ENCODE data around the gene ZNF587. TPM values are rescaled to one million over a fixed set of nuclear protein-coding genes. Genes with fewer than 3 reads are reported as not detected.
A peak's percentile ranks its signal among the peaks of the same experiment; 100 is the strongest.
"Not testable (repeated sequence)": the region's sequence is repeated elsewhere in the genome, so short reads cannot be mapped to it uniquely, and the experiment has no call there.

Gene ZNF587
- total RNA-seq, 1 donor from 2014 or later, result 72.9 TPM

GRCh38 chr19:57825511-57825910, 24.1 kb upstream of the ZNF587 start:
- H3K9me3 Mint-ChIP-seq, result no peaks in the 10 kb centered on the region
- peaks cover 21% of the 10 kb centered on the region for H3K36me3 Mint-ChIP-seq
- H3K4me3 Mint-ChIP-seq, result no peak overlapping the region
- peaks cover 45% of the 10 kb centered on the region for H3K4me1 Mint-ChIP-seq
- no peak for TF ChIP-seq CTCF (IDR thresholded peaks at IDR 0.05; ENCODE audit: unreplicated experiment)
- no peaks in the 10 kb centered on the region for H3K27me3 Mint-ChIP-seq (ENCODE audit: low read depth)
- peak overlapping the region; percentile 43 for H3K27ac Mint-ChIP-seq
- DNase-seq (ENCODE audit: low spot score in 2 of 2, unreplicated experiment in 2 of 2), result no peak

DNA sequence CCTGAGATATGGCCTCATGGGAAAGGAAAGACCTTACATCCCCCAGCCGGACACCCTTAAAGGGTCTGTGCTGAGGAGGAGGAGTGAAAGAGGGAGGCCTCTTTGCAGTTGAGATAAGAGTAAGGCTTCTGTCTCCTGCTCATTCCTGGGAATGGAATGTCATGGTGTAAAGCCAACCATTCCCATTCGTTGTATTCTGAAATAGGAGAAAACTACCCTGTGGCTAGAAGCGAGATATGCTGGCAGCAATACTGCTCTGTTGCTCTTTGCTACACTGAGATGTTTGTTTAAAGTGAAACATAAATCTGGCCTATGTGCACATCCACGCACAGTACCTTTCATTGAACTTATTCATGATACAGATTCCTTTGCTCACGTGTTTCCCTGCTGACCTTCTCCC, 20.3 kb upstream of the ZNF587 start:
- H3K36me3 Mint-ChIP-seq, result peaks cover 20% of the 10 kb centered on the region
- H3K4me3 Mint-ChIP-seq, result peak overlapping the region; percentile 88

DNA sequence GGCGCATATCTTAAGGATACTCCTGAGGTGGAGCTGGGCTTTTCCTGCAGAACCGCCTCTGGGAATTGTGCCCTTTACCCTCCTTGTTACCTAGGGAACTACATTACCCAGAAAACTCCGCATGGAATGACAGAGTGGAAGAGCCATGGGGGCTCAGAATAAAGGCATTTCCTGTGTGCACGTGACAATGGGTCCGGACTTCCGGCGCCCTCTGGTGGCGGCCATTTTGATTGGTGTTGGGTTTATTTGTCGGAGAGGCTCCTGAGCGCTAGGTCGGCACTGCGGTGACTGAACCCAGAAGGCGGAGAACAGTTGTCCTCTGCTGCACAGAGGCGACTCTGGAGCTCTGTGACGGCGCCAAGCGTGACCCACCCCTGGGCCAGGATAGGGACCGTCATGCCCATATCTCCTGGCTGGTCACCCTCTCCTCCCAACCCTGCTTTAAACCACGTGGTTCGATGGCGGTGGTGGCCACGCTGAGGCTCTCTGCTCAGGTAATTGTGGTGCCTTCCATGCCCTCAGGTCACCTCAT, 19.5 kb upstream of the ZNF587 start, which contains the start of gene ZNF587B:
Gene ZNF587B, plus strand, starts transcription at position 229 of the 532 bp plus-strand sequence. Its CDS starts 230 bp downstream, at position 459.
- H3K4me1 Mint-ChIP-seq, result peaks cover 42% of the 10 kb centered on the region
- peak; percentile 76 for TF ChIP-seq CTCF (IDR thresholded peaks at IDR 0.05; ENCODE audit: unreplicated experiment)
- peaks cover 20% of the 10 kb centered on the region for H3K36me3 Mint-ChIP-seq
- peak within 1 kb of the TSS; percentile 88 for H3K4me3 Mint-ChIP-seq
- no peaks in the 10 kb centered on the region for H3K27me3 Mint-ChIP-seq (ENCODE audit: low read depth)
- peak within 1 kb of the TSS; percentile 98 for H3K27ac Mint-ChIP-seq
- DNase-seq (ENCODE audit: low spot score in 2 of 2, unreplicated experiment in 2 of 2), result peak in 1 of 2 experiments; percentile 87
- no peaks in the 10 kb centered on the region for H3K9me3 Mint-ChIP-seq

More for the DNA sequence above, 20.3 kb upstream of the ZNF587 start:
- no peak for TF ChIP-seq CTCF (IDR thresholded peaks at IDR 0.05; ENCODE audit: unreplicated experiment)
- no peak for DNase-seq (ENCODE audit: low spot score in 2 of 2, unreplicated experiment in 2 of 2)
- peak overlapping the region; percentile 98 for H3K27ac Mint-ChIP-seq
- H3K27me3 Mint-ChIP-seq (ENCODE audit: low read depth), result no peaks in the 10 kb centered on the region
- H3K9me3 Mint-ChIP-seq, result no peaks in the 10 kb centered on the region
- H3K4me1 Mint-ChIP-seq, result peaks cover 46% of the 10 kb centered on the region

- H3K4me3 Mint-ChIP-seq; DNase-seq (ENCODE audit: low spot score in 2 of 2, unreplicated experiment in 2 of 2); H3K27ac Mint-ChIP-seq; H3K27me3 Mint-ChIP-seq (ENCODE audit: low read depth); H3K4me1 Mint-ChIP-seq; H3K9me3 Mint-ChIP-seq: not testable (repeated sequence)
- peaks cover 22% of the 10 kb centered on the region for H3K36me3 Mint-ChIP-seq
Observed at GRCh38 chr19:57836991-57837390, 12.7 kb upstream of the ZNF587 start.

DNA sequence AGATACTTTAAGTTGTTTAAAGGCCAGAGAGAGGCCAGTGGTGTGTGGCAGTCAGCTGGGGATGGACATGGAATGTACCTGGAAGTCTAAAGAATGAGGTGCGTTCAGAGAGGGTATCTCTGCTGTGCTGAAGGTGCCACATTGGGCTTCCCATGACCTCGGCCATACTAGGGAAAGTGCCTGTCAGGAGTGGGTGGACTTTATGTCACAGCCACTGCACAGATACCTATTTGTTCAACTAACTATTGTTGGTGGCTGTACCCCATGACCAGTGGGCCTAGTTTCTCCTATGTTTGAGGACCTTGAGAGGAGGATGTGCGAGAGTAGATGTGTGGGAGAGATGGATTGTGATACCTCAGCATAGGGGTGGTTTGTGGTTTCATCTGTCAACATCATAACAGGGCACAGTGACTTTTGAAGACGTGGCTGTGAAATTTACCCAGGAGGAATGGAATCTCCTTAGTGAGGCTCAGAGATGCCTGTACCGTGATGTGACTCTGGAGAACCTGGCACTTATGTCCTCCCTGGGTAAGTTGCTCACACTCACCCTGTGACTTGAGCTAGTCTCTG, 11.0 kb upstream of the ZNF587 start:
- peaks cover 27% of the 10 kb centered on the region for H3K36me3 Mint-ChIP-seq
- H3K4me1 Mint-ChIP-seq; H3K4me3 Mint-ChIP-seq; H3K9me3 Mint-ChIP-seq; H3K27me3 Mint-ChIP-seq (ENCODE audit: low read depth); DNase-seq (ENCODE audit: low spot score in 2 of 2, unreplicated experiment in 2 of 2); H3K27ac Mint-ChIP-seq: not testable (repeated sequence)

- Mint-ChIP-seq H3K36me3 (peaks cover 29% of the 10 kb centered on the region), H3K9me3 (no peaks in the 10 kb centered on the region), H3K27ac (no peak overlapping the region), H3K27me3 (ENCODE audit: low read depth) (no peaks in the 10 kb centered on the region), H3K4me1 (no peaks in the 10 kb centered on the region), H3K4me3 (no peak overlapping the region)
- DNase-seq (ENCODE audit: low spot score in 2 of 2, unreplicated experiment in 2 of 2), result no peak
- no peak for TF ChIP-seq CTCF (IDR thresholded peaks at IDR 0.05; ENCODE audit: unreplicated experiment)
Observed at GRCh38 chr19:57841122-57841763, 8.4 kb upstream of the ZNF587 start.

- Mint-ChIP-seq H3K36me3 (peaks cover 18% of the 10 kb centered on the region), H3K4me1 (peaks cover 17% of the 10 kb centered on the region)
- H3K4me3 Mint-ChIP-seq; H3K9me3 Mint-ChIP-seq; H3K27ac Mint-ChIP-seq; H3K27me3 Mint-ChIP-seq (ENCODE audit: low read depth); DNase-seq (ENCODE audit: low spot score in 2 of 2, unreplicated experiment in 2 of 2): not testable (repeated sequence)
Observed at GRCh38 chr19:57847164-57847563, 2.5 kb upstream of the ZNF587 start.

DNA sequence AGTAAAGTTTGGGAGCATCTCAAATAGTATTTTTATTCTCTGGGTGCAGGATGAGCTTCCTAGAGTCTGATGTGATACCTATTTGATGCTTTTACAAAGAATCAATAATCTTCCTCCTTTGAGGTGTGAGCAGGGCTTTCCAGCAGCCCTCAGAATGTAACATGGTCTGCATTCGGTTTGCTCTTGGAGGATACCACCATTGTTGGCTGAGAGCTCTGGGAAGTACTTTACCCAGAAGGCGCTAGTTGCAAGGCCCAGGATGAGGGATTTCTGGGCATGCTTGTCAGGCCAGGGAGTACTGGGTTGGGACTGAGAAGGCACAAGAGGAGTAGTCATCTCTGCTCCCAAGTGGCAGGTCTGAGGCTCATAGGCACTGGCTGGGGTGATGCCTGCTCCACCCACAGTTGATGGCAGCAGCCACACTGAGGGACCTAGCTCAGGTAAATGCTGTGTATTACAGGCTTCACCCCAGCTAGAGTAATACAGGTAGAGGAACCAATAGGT, 445 bp upstream of the ZNF587 start:
- Mint-ChIP-seq H3K36me3 (peaks cover 21% of the 10 kb centered on the region), H3K4me1 (peaks cover 17% of the 10 kb centered on the region), H3K27ac (peak overlapping the region; percentile 95), H3K4me3 (peak overlapping the region; percentile 86)
- not testable (repeated sequence) for H3K27me3 Mint-ChIP-seq (ENCODE audit: low read depth); DNase-seq (ENCODE audit: low spot score in 2 of 2, unreplicated experiment in 2 of 2); H3K9me3 Mint-ChIP-seq
